GM21381 (cell line): ENCODE results near the gene EFNA4.
"Not testable (repeated sequence)": the region's sequence is repeated elsewhere in the genome, so short reads cannot be mapped to it uniquely, and the experiment has no call there.

Experiments
- ATAC-seq: cut with Tn5 transposase; IDR thresholded peaks from one replicate; pipeline ENCODE4 v1.9.1; 2021; ENCODE audit warnings: mild to moderate bottlenecking, moderate library complexity; ENCODE audit not compliant: unreplicated experiment

The EFNA4 gene

GRCh38 chr1:155116113-155116764, 52.7 kb downstream of the EFNA4 start:
- ATAC-seq, result no peak

GRCh38 chr1:155117610-155118009, 54.1 kb downstream of the EFNA4 start:
- ATAC-seq, result no peak

GRCh38 chr1:155118090-155118489, 54.5 kb downstream of the EFNA4 start:
- not testable (repeated sequence) for ATAC-seq
